Measurements from ENCODE around the gene LDB2. TPM values are rescaled to one million over a fixed set of nuclear protein-coding genes. Genes with fewer than 3 reads are reported as not detected.

Gene LDB2
- total and polyA plus RNA-seq, 2 donors (not counting 3 experiments of a cell fraction or from before 2014, with no cell fraction given) = 127 to 223 TPM

DNA sequence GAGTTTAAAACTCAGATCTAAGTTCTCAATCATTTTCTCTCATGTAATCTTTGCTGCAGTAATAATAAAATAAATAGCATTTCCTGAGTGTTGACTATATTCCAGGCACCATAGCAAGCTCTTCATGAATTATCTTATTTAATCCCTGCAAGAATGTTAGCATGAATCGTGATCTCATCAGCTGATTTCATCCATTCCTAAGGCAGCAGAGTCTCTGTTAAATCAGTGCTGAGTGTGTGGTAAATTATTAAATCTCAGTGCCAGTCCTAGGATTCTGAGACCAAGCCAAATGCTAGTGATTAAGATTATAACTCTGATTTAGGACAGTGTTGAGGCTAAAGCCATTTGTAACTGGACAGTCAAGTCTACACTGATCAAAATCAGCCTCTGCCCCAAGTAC lies 431.9 kb downstream of the LDB2 start:
- Histone ChIP-seq H3K27ac (ENCODE audit: insufficient read depth, low read depth, low read length) (no peak overlapping the region), H2AFZ (ENCODE audit: low read depth, low read length) (no peak overlapping the region), H3K4me3 (replicated peaks in 1 of 3; ENCODE audit: insufficient read depth in 1 of 3, low read depth in 1 of 3, low read length in 3 of 3) (no peak overlapping the region), H3K36me3 (ENCODE audit: control insufficient read depth in 2 of 2, extremely low read depth in 1 of 2, insufficient read depth in 2 of 2, low read length in 2 of 2) (no peaks in the 10 kb centered on the region), H3K27me3 (ENCODE audit: control insufficient read depth in 2 of 2, insufficient read depth in 2 of 2, low read length in 2 of 2) (no peaks in the 10 kb centered on the region), H3K79me2 (ENCODE audit: control insufficient read depth, insufficient read depth, low read length) (no peaks in the 10 kb centered on the region), H3K9ac (replicated peaks; ENCODE audit: extremely low read depth, insufficient read depth, low read length) (no peak overlapping the region), H3K4me2 (ENCODE audit: insufficient read depth, low read length) (no peak overlapping the region), H3K4me1 (ENCODE audit: control insufficient read depth, extremely low read depth, insufficient read depth, low read length) (no peaks in the 10 kb centered on the region), H3K9me3 (replicated peaks; ENCODE audit: control insufficient read depth, insufficient read depth, low read length) (no peaks in the 10 kb centered on the region), H4K20me1 (replicated peaks; ENCODE audit: control insufficient read depth, extremely low read depth, insufficient read depth, low read length) (no peaks in the 10 kb centered on the region), H3K9me1 (replicated peaks; ENCODE audit: control insufficient read depth, extremely low read depth, insufficient read depth, low read length) (no peaks in the 10 kb centered on the region)
- no TSS peak for BruUV-seq (replicated peaks)
- TF ChIP-seq, protein P1, sequence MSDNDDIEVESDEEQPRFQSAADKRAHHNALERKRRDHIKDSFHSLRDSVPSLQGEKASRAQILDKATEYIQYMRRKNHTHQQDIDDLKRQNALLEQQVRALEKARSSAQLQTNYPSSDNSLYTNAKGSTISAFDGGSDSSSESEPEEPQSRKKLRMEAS (IDR thresholded peaks at IDR 0.05; ENCODE audit: insufficient read depth, insufficient read length) = no peak
- TF ChIP-seq GATA2 (IDR thresholded peaks at IDR 0.05; ENCODE audit: insufficient read depth, insufficient read length, low read depth, low read length) (no peak), EZH2 (IDR thresholded peaks at IDR 0.05; ENCODE audit: borderline replicate concordance, low read depth, low read length, severe bottlenecking) (no peak), POLR2A (IDR thresholded peaks at IDR 0.05; ENCODE audit: low read depth, low read length) (no peak), MYC (IDR thresholded peaks at IDR 0.05; ENCODE audit: low read depth, low read length) (no peak), POLR2AphosphoS5 (IDR thresholded peaks at IDR 0.05; ENCODE audit: insufficient read depth, low read depth, low read length) (no peak), FOS (IDR thresholded peaks at IDR 0.05; ENCODE audit: borderline replicate concordance, insufficient read depth, low read length) (no peak), JUN (IDR thresholded peaks at IDR 0.05; ENCODE audit: borderline replicate concordance, insufficient read depth, insufficient read length, low read depth) (no peak)
- TF ChIP-seq, protein P2, sequence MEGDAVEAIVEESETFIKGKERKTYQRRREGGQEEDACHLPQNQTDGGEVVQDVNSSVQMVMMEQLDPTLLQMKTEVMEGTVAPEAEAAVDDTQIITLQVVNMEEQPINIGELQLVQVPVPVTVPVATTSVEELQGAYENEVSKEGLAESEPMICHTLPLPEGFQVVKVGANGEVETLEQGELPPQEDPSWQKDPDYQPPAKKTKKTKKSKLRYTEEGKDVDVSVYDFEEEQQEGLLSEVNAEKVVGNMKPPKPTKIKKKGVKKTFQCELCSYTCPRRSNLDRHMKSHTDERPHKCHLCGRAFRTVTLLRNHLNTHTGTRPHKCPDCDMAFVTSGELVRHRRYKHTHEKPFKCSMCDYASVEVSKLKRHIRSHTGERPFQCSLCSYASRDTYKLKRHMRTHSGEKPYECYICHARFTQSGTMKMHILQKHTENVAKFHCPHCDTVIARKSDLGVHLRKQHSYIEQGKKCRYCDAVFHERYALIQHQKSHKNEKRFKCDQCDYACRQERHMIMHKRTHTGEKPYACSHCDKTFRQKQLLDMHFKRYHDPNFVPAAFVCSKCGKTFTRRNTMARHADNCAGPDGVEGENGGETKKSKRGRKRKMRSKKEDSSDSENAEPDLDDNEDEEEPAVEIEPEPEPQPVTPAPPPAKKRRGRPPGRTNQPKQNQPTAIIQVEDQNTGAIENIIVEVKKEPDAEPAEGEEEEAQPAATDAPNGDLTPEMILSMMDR (IDR thresholded peaks at IDR 0.05; ENCODE audit: extremely low read depth in 1 of 2, insufficient read depth in 1 of 2, low read depth in 1 of 2, low read length in 2 of 2) = no peak
- DNase-seq (ENCODE audit: low read depth, low spot score) (no peak), FAIRE-seq (no peak)
- ChIA-PET POLR2A (no interaction called here), CTCF (no interaction called here)
- dilution Hi-C loops (cut with MboI; ENCODE audit: extremely low pct_ligation_motif_present, low sequenced_read_pairs) (no loop called here), intact Hi-C loops (cut with micrococcal nuclease) (no loop called here)
